Hematopoietic multipotent progenitor cell treated with erythropoietin and hydrocortisone succinate and interleukin-3 and kit ligand, for 15 days (in vitro differentiated cells): ENCODE results near the gene FOXJ2.
"Not testable (repeated sequence)": the region's sequence is repeated elsewhere in the genome, so short reads cannot be mapped to it uniquely, and the experiment has no call there.

ENCODE experiments used
- DNase-seq: peaks from one replicate; pipeline ENCODE4 v3.0.0-alpha.2; 2015; ENCODE audit warnings: low spot score

Gene FOXJ2

GRCh38 chr12:8030189-8030588 is 2.3 kb upstream of the FOXJ2 start:
- DNase-seq = no peak

GRCh38 chr12:8031017-8031416 is 1.5 kb upstream of the FOXJ2 start:
- not testable (repeated sequence) for DNase-seq

- no peak for DNase-seq
Observed at GRCh38 chr12:8031872-8032241, 659 bp upstream of the FOXJ2 start.

- DNase-seq = peak; percentile 73
Observed at GRCh38 chr12:8033153-8034044, 883 bp downstream of the FOXJ2 start.

- DNase-seq = peak; percentile 59
Observed at GRCh38 chr12:8034802-8035201, 2.3 kb downstream of the FOXJ2 start.

GRCh38 chr12:8035440-8036010 is 3.0 kb downstream of the FOXJ2 start:
- DNase-seq = no peak

- DNase-seq = no peak
Observed at GRCh38 chr12:8036346-8036745, 3.8 kb downstream of the FOXJ2 start.

- no peak for DNase-seq
Observed at GRCh38 chr12:8037046-8037663, 4.6 kb downstream of the FOXJ2 start.

GRCh38 chr12:8037947-8038346 is 5.4 kb downstream of the FOXJ2 start:
- no peak for DNase-seq

GRCh38 chr12:8038659-8039114 is 6.2 kb downstream of the FOXJ2 start:
- peak; percentile 32 for DNase-seq

GRCh38 chr12:8040791-8041190 is 8.3 kb downstream of the FOXJ2 start:
- no peak for DNase-seq

GRCh38 chr12:8045952-8046944 is 13.7 kb downstream of the FOXJ2 start:
- peak; percentile 76 for DNase-seq

- no peak for DNase-seq
Observed at GRCh38 chr12:8047842-8048241, 15.3 kb downstream of the FOXJ2 start.

- DNase-seq = no peak
Observed at GRCh38 chr12:8048906-8049305, 16.4 kb downstream of the FOXJ2 start.

GRCh38 chr12:8050600-8051250 is 18.2 kb downstream of the FOXJ2 start:
- DNase-seq = no peak

GRCh38 chr12:8052679-8053078 is 20.2 kb downstream of the FOXJ2 start:
- no peak for DNase-seq

- DNase-seq = no peak
Observed at GRCh38 chr12:8054816-8055215, 22.3 kb downstream of the FOXJ2 start.

- DNase-seq = no peak
Observed at GRCh38 chr12:8057306-8057705, 24.8 kb downstream of the FOXJ2 start.

GRCh38 chr12:8057839-8058238 is 25.3 kb downstream of the FOXJ2 start:
- no peak for DNase-seq

- no peak for DNase-seq
Observed at GRCh38 chr12:8058506-8058905, 26.0 kb downstream of the FOXJ2 start.

- DNase-seq = no peak
Observed at GRCh38 chr12:8064131-8064530, 31.6 kb downstream of the FOXJ2 start.
